ENCODE data around the gene ANP32B.

Gene ANP32B

DNA sequence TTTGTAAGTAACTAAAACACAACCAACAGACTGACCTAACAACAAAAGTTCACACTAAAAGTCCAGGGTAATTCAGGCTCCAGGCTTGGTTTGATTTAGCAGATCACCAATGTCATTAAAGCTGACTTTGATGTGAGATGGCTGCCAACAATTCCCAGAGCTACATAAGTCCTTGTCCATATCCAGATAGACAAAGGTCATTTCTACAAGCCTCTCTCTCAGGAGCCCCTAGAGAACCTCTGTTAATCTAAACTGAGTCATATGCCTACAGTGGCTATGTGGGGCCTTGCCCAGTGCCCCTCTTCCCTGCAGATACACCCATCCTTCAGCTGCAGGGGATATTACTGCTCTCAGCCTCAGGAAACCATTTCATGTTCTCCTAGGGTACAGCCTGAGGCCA, 18.2 kb upstream of the ANP32B start:
- TF ChIP-seq REST (IDR thresholded peaks at IDR 0.05; ENCODE audit: insufficient read depth in 1 of 2, low read depth in 2 of 2, low read length in 2 of 2) = no peak
- TF ChIP-seq TAF1 (IDR thresholded peaks at IDR 0.05; ENCODE audit: borderline replicate concordance, insufficient read depth, low read length) = no peak
- no peak for TF ChIP-seq FOXP2 (optimal IDR thresholded peaks at IDR 0.05; ENCODE audit: borderline replicate concordance, extremely low read depth, extremely low read length, insufficient read depth)
- TF ChIP-seq POLR2AphosphoS5 (IDR thresholded peaks at IDR 0.05; ENCODE audit: low read depth, low read length) = no peak
- TF ChIP-seq SIN3A (IDR thresholded peaks at IDR 0.05; ENCODE audit: borderline replicate concordance, insufficient read depth, low read length) = no peak

DNA sequence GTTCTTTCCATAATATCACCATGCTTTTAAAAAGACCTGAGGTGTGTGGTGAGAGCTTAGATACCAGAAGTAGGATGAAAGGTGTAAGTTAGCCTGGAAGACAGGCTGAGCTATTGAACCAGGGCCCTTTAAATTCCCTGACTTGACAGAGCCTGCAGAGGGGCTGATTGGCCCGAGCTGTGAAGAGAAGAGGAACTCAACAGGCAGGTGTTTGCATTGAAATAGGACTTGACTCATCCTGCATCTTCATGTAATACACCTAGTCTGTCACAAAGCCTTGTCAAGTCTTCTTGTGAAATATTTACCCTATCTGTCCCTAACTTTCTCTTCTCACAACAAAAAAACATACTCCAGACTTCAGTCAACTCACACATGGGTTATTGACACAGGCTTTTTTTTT, 16.6 kb upstream of the ANP32B start:
- TF ChIP-seq POLR2AphosphoS5 (IDR thresholded peaks at IDR 0.05; ENCODE audit: low read depth, low read length) = no peak
- no peak for TF ChIP-seq SIN3A (IDR thresholded peaks at IDR 0.05; ENCODE audit: borderline replicate concordance, insufficient read depth, low read length)
- no peak for TF ChIP-seq TAF1 (IDR thresholded peaks at IDR 0.05; ENCODE audit: borderline replicate concordance, insufficient read depth, low read length)
- TF ChIP-seq FOXP2 (optimal IDR thresholded peaks at IDR 0.05; ENCODE audit: borderline replicate concordance, extremely low read depth, extremely low read length, insufficient read depth) = no peak

DNA sequence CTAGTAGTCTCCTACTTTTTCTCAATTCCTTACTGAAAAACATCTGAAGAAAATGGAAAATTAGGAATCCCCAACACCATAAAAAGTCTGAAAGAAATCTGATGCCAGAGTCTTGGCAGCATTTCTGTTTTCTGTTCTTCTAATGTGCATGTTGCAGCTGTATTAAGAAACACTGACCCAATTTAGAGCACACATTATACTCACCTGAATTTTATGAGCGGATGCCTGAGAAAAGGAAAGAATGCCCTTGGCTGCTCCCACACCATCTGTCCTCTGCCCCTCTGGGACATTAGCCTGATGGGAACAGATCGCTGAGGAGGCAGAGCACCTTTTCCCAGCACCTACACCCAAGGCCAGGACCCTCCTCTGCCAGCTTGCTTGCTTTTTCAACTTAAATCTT, 14.1 kb upstream of the ANP32B start:
- TF ChIP-seq REST (IDR thresholded peaks at IDR 0.05; ENCODE audit: insufficient read depth in 1 of 2, low read depth in 2 of 2, low read length in 2 of 2) (no peak), POLR2AphosphoS5 (IDR thresholded peaks at IDR 0.05; ENCODE audit: low read depth, low read length) (no peak), SIN3A (IDR thresholded peaks at IDR 0.05; ENCODE audit: borderline replicate concordance, insufficient read depth, low read length) (no peak), TAF1 (IDR thresholded peaks at IDR 0.05; ENCODE audit: borderline replicate concordance, insufficient read depth, low read length) (no peak), FOXP2 (optimal IDR thresholded peaks at IDR 0.05; ENCODE audit: borderline replicate concordance, extremely low read depth, extremely low read length, insufficient read depth) (no peak)

DNA sequence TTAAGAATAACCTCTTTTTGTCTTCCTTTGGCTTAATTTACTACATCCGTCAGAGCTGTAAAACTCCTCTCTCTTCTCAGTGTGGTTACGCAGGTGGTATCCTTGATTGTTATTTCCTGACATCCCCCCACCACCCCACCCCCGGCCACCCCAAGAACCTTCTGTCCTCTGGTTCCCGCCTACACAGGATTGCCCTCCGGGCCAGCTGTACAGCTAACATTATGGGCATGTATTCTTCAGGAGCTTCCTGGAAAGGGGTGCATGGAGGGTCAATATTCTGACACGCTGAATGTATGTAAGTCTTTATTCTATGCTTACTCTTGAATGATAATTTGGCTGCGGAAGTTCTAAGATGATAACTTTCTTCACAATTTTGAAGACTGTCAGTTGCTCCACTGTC, 13.0 kb upstream of the ANP32B start:
- TF ChIP-seq SIN3A (IDR thresholded peaks at IDR 0.05; ENCODE audit: borderline replicate concordance, insufficient read depth, low read length) (no peak), POLR2AphosphoS5 (IDR thresholded peaks at IDR 0.05; ENCODE audit: low read depth, low read length) (no peak), REST (IDR thresholded peaks at IDR 0.05; ENCODE audit: insufficient read depth in 1 of 2, low read depth in 2 of 2, low read length in 2 of 2) (no peak), FOXP2 (optimal IDR thresholded peaks at IDR 0.05; ENCODE audit: borderline replicate concordance, extremely low read depth, extremely low read length, insufficient read depth) (no peak), TAF1 (IDR thresholded peaks at IDR 0.05; ENCODE audit: borderline replicate concordance, insufficient read depth, low read length) (no peak)

DNA sequence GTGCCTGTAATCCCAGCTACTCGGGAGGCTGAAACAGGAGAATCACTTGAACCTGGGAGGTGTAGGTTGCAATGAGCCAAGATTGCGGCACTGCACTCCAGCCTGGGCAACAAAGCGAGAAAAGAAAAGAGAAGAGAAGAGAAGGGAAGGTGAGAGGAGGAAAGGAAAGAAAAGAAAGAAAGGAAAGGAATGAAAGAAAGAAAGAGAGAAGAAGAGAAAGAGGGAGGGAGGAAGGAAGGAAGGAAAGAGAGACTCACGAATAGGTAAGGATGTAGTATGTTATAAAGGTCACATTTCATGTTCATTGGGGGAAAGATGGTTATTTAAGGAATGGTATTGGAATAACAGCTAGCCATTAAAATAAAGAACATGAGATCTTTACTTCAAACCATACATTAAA, 10.4 kb upstream of the ANP32B start:
- TF ChIP-seq POLR2AphosphoS5 (IDR thresholded peaks at IDR 0.05; ENCODE audit: low read depth, low read length) (no peak), REST (IDR thresholded peaks at IDR 0.05; ENCODE audit: insufficient read depth in 1 of 2, low read depth in 2 of 2, low read length in 2 of 2) (no peak)

Measured in PFSK-1 (cell line).